GM21717 (cell line): Measurements from ENCODE around the gene CARD18.
"Not testable (repeated sequence)": the region's sequence is repeated elsewhere in the genome, so short reads cannot be mapped to it uniquely, and the experiment has no call there.

ENCODE experiments used
- ATAC-seq: cut with Tn5 transposase; IDR thresholded peaks from one replicate; pipeline ENCODE4 v1.9.1; 2021; ENCODE audit warnings: mild to moderate bottlenecking, moderate library complexity; ENCODE audit not compliant: unreplicated experiment

The CARD18 gene

DNA sequence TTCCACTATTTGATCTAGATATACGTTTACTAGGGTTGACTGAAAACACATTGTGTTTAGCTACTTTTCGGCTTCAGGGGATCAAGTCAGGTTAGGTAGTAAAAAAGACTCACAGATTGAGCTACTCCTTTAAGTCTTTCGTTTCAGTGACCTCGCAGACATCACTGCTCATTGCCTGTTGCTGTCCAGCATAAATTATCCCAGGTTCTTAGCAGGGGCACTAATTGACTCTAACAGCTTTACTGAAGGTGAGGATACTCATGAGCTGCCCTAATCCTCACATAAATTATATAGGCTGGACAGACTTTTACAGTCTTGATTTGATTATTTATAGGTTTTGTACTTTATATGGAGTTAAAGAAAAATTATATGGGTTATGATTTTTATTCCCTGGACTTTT, 3.7 kb downstream of the CARD18 start:
- no peak for ATAC-seq

DNA sequence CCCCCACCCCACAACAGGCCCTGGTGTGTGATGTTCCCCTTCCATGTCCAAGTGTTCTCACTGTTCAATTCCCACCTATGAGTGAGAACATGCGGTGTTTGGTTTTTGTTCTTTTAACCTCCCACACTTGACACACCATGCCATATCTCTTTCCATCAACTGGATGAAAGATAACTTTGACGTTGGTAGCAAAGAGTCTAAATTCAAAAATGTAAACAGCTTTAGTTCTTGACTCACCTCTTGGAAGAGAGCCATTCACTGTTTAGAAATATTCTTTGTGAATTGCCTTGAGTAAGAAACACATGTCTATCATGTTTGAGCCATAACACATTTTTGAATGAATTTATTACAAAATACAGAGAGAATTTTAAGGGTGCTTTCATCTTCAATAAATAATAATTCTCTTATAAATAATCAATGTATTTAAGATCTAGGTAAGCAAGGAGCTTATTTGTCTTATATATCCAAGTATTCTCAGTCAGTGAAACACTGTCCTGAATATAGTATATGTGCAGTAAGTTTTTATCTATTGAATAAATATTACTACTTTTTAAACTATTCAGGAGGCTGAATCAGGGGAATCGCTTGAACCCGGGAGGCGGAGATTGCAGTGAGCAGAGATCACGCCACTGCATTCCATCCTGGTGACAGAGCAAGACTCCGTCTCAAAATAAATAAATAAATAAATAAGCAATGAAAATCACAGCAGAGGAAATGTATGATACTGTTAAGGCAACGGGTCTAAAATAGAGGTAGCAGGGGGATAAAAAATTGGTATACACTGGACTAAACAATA, 6.7 kb downstream of the CARD18 start:
- ATAC-seq: no peak

GRCh38 chr11:105130189-105130813, 9.3 kb downstream of the CARD18 start:
- ATAC-seq: no peak

- no peak for ATAC-seq
These were observed 14.8 kb downstream of the CARD18 start for GRCh38 chr11:105124756-105125155.

DNA sequence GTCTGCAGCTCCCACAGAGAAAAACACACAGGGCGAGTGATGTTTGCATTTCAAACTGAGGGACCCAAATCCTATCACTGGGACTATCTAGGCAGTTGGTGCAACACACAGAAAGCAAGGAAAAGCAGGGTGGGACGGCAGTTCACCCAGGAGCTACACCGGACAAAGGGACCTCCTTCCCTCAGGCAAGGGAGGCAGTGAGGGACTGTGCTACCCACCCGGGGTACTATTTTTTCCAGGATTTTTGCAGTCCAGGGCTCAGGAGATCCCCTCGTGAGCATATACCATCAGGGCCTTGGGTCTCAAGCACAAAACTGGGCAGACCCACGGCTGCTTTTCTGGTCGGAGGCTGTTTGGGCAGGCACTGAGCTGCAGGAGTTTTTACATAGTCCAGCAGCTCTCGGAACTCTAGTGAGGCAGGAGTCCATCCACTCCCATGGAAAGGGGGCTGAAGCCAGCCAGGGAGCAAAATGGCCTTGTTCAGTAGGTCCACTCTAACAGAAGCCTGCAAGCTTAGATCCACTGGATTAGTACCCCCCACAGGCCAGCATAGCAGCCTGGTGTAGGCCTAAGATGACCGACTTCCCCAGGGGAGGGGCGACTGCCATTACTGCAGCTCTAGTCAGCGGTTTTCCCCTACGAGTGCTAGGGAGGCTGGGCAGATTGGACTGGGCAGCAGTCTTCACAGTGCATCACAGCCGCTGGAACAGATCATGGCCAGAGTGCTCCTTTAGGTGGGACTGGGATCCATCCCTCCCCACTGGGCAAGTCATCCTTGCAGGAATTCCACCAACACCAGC, 28.2 kb downstream of the CARD18 start:
- ATAC-seq: no peak

DNA sequence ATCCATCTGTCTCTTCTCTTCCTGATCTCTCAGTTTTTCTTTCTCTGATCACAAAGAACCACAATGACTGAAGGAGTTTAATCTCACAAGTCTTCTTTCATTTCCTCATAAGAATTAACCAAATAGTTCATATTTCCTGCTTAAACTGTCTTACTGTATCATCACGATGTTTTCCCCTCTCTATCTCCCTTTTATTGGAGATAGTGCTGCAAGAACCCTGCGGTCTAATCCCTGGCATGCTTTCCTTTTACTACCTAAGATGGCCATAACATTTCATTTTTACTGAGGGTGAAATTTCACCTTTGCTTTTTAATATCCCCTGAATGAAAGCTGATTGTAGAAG, 28.9 kb downstream of the CARD18 start:
- no peak for ATAC-seq

DNA sequence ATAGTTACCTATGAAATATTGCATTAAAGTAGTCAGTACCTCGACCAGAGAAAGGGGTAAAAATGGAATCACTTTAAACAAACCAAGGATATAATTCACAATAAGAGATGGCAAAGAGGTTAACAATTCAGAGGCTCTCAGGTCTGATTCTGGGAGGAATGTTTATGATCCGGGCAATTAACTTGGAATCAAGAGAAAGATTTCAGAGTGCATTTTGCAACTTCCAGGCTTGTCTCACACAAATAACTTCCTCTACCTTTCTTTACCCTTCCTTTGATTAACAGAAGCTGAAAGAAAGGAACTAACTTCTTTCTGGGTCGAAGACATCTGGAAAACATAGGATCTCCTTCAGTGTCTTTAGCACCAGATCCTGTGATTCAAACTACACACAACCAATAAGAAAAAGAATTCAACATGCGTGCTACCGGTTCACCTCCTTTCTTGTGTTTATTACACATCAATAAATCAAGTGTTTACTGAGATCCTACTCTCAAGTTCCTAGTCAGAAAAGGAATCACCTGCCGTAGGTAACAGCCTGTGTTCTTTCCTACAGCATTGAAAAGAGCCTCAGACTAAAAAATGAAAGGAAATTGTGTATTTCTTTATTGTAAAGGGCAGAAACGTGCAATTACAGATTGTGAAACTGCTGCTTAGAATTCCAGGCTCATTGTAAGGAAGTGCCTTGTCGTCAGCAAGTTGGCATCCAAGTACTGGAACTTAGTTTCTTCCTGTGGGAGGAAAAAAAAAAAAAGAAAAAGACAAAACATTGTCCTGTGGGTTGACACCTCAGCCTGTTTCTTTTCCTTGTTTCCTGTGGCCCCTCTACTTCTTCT, 29.5 kb downstream of the CARD18 start:
- ATAC-seq: no peak

- ATAC-seq: no peak
These were observed 30.2 kb downstream of the CARD18 start for GRCh38 chr11:105109321-105109720.

- ATAC-seq: no peak
These were observed 31.3 kb downstream of the CARD18 start for GRCh38 chr11:105108247-105108646.

GRCh38 chr11:105107226-105107825, 32.2 kb downstream of the CARD18 start:
- ATAC-seq: not testable (repeated sequence)

DNA sequence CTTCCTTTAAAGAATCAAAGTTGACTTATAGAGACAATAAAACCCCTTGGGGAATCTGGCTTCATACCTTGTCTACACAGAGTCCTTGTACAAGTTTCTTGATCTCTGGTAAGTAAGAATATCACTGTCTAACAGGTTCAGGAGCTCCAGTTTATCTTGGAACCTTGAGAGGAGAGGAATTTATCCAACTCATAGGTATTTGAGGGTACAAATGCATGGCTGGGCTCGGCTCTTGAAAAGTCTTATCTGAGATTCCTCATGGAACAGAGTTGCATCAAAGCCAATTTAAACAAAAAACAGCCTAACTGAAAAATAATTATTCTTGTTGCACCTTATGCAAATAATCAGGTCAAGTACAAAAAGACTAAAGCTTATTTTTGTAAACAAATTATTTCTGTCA, 33.4 kb downstream of the CARD18 start:
- ATAC-seq: no peak

GRCh38 chr11:105104292-105104691, 35.3 kb downstream of the CARD18 start:
- no peak for ATAC-seq

DNA sequence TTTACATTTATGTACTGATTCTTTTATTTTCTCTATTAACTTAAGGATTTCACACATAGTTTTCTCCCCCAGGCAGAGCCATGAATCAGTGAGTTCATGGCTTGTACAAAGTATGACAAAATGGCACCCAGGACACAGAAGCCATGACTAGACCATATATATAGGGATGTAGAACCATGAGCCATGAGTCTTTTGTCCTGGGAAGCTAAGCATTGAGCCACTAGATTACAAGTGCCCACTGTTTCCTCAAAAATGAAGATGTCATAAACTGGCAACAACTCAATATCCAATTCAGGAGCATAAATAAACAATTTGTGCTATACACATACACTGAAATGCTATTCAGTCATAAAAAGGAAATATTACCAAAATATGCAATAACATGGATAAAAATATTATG, 36.2 kb downstream of the CARD18 start:
- ATAC-seq: no peak

- not testable (repeated sequence) for ATAC-seq
These were observed 37.4 kb downstream of the CARD18 start for GRCh38 chr11:105102079-105102581.

GRCh38 chr11:105100981-105101630, 38.5 kb downstream of the CARD18 start:
- peak; percentile 74 for ATAC-seq

GRCh38 chr11:105100206-105100605, 39.4 kb downstream of the CARD18 start:
- peak; percentile 60 for ATAC-seq

GRCh38 chr11:105099594-105099993, 40.0 kb downstream of the CARD18 start:
- ATAC-seq: not testable (repeated sequence)

DNA sequence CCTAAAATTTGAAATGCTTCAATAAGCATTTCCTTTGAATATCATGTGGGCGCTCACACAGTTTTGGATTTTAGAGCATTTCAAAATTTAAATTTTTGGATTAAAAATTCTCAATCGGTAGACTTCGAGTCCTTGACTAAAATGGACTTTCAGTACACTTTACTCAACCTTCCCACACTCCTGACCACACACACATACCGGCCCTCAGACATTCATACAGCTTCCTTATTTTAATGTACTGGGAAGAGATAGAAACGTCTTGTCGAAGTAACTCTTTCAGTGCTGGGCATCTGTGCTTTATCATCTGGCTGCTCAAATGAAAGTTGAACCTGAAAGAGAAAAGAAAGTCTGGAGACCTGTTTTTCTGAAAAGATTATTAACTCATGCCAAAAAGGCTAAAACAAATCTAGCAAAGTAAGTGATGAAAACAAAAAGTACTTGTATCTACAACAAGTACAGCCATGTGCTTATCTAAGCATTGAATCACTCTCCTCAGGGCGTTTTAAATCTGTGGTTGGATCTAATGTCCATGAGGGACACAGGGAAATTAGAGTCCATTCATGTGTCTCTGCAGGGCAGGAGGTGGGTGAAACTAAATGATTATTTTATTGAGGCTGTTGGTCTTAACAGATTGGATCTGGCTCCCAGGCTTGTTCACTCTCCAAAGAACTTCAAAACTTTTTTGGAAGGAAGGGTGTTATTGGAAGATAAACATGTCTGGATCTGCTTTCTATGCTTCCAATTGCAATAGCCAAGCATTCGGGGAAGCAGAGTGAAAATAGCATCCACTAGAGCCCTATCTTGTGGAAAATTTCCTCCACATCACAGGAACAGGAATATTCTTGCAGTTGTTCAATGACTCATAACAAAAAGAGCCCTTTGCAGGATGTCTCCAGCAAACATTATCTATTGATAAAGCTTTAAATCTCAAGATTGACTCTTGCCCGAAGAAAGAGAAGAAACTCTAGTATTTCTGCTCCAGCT, 47.0 kb downstream of the CARD18 start:
- ATAC-seq: no peak
